HL-60 (cell line): ENCODE data around the gene NCOA5.

Source experiments
- POLR2AphosphoS5 ChIP-seq: IDR thresholded peaks from 2 replicates; pipeline ENCODE4 v1.6.1; 2012; ENCODE audit warnings: low read depth
- SPI1 ChIP-seq: IDR thresholded peaks from 2 replicates; pipeline ENCODE4 v1.6.1; 2012; ENCODE audit warnings: low read depth, mild to moderate bottlenecking, borderline replicate concordance
- TF ChIP-seq, protein P1 (sequence below): IDR thresholded peaks from one replicate; pipeline ENCODE4 v1.5.1; 2011; ENCODE audit warnings: low read length, control low read depth, inconsistent platforms; ENCODE audit not compliant: insufficient read depth
- TF ChIP-seq, protein P2 (sequence below): IDR thresholded peaks from 2 replicates; pipeline ENCODE4 v1.6.1; 2012; ENCODE audit warnings: low read depth; ENCODE audit not compliant: insufficient replicate concordance

DNA sequence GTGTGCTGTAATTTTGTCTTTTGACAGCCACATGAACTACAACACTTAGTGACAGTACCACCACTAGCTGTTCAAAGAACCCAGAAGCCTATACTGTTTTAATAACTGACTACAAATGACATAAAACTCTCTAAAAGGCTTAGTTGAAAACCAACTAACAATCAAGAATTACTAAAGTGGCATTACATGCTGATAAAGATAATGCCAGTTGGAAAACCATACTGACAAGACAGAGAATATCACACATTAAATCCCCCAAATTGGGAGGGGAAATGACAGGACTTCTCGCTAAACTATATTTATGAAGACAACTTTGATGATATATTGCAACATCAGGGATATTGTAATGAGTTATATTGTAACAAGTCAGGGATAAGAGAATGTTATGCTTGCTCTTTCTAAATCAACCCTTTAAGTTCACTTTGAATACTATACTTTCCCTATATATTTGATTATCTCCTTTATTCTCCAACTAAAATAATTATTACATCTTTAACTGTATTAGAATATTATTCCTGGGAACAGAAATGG is 6.2 kb downstream of the NCOA5 start:
- TF ChIP-seq, protein P1, sequence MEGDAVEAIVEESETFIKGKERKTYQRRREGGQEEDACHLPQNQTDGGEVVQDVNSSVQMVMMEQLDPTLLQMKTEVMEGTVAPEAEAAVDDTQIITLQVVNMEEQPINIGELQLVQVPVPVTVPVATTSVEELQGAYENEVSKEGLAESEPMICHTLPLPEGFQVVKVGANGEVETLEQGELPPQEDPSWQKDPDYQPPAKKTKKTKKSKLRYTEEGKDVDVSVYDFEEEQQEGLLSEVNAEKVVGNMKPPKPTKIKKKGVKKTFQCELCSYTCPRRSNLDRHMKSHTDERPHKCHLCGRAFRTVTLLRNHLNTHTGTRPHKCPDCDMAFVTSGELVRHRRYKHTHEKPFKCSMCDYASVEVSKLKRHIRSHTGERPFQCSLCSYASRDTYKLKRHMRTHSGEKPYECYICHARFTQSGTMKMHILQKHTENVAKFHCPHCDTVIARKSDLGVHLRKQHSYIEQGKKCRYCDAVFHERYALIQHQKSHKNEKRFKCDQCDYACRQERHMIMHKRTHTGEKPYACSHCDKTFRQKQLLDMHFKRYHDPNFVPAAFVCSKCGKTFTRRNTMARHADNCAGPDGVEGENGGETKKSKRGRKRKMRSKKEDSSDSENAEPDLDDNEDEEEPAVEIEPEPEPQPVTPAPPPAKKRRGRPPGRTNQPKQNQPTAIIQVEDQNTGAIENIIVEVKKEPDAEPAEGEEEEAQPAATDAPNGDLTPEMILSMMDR: no peak
- TF ChIP-seq, protein P2, sequence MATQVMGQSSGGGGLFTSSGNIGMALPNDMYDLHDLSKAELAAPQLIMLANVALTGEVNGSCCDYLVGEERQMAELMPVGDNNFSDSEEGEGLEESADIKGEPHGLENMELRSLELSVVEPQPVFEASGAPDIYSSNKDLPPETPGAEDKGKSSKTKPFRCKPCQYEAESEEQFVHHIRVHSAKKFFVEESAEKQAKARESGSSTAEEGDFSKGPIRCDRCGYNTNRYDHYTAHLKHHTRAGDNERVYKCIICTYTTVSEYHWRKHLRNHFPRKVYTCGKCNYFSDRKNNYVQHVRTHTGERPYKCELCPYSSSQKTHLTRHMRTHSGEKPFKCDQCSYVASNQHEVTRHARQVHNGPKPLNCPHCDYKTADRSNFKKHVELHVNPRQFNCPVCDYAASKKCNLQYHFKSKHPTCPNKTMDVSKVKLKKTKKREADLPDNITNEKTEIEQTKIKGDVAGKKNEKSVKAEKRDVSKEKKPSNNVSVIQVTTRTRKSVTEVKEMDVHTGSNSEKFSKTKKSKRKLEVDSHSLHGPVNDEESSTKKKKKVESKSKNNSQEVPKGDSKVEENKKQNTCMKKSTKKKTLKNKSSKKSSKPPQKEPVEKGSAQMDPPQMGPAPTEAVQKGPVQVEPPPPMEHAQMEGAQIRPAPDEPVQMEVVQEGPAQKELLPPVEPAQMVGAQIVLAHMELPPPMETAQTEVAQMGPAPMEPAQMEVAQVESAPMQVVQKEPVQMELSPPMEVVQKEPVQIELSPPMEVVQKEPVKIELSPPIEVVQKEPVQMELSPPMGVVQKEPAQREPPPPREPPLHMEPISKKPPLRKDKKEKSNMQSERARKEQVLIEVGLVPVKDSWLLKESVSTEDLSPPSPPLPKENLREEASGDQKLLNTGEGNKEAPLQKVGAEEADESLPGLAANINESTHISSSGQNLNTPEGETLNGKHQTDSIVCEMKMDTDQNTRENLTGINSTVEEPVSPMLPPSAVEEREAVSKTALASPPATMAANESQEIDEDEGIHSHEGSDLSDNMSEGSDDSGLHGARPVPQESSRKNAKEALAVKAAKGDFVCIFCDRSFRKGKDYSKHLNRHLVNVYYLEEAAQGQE: no peak
- TF ChIP-seq POLR2AphosphoS5 (no peak), SPI1 (no peak)
